ENCODE measurements around the gene GSK3A.
A peak's percentile ranks its signal among the peaks of the same experiment; 100 is the strongest.

The GSK3A gene

GRCh38 chr19:42207767-42208271 is 34.6 kb downstream of the GSK3A start:
- H3K14ac ChIP-seq (ENCODE audit: low read length in 2 of 2), result no peak overlapping the region
- peaks cover 48% of the 10 kb centered on the region for H3K79me1 ChIP-seq (replicated peaks; ENCODE audit: low read length, poor library complexity, severe bottlenecking)
- H3K4ac ChIP-seq (ENCODE audit: low read depth in 1 of 2, low read length in 2 of 2), result peak overlapping the region in 1 of 2 experiments; percentile 47
- H3K4me2 ChIP-seq (ENCODE audit: low read length, poor library complexity, severe bottlenecking), result no peak overlapping the region
- no peak overlapping the region for H2AFZ ChIP-seq (ENCODE audit: low read depth, low read length)
- DNase-seq, result peak; percentile 89
- WGBS, result 47% methylated on average over 6 of the region's 6 CpGs
- no peak overlapping the region for H2BK5ac ChIP-seq (ENCODE audit: low read depth, low read length, poor library complexity, severe bottlenecking)
- H3K4me1 ChIP-seq (ENCODE audit: control insufficient read depth, insufficient read depth, low read depth, low read length), result peaks cover 20% of the 10 kb centered on the region
- no peak overlapping the region for H4K91ac ChIP-seq (ENCODE audit: low read length)
- H2BK15ac ChIP-seq (ENCODE audit: low read depth, poor library complexity, severe bottlenecking), result no peak overlapping the region
- peak overlapping the region; percentile 3 to 16 for H3K18ac ChIP-seq (ENCODE audit: low read depth in 1 of 2, low read length in 2 of 2)
- H2BK120ac ChIP-seq (ENCODE audit: low read depth, low read length), result no peak overlapping the region
- H3K9me3 ChIP-seq (ENCODE audit: control insufficient read depth, low read length), result no peaks in the 10 kb centered on the region
- peak overlapping the region; percentile 9 for H3K27ac ChIP-seq (ENCODE audit: low read length, poor library complexity, severe bottlenecking)
- H3K36me3 ChIP-seq (ENCODE audit: control insufficient read depth in 1 of 2, insufficient read depth in 2 of 2, low read depth in 1 of 2, low read length in 2 of 2), result peaks cover 70 to 75% of the 10 kb centered on the region in 2 experiments
- H2AK5ac ChIP-seq (ENCODE audit: low read length, severe bottlenecking), result no peak overlapping the region
- peak overlapping the region; percentile 8 for H4K8ac ChIP-seq (ENCODE audit: low read length)
- H3K27me3 ChIP-seq (ENCODE audit: control insufficient read depth in 1 of 2, insufficient read depth in 1 of 2, low read length in 2 of 2), result no peaks in the 10 kb centered on the region
- no peak overlapping the region for H3K9ac ChIP-seq (ENCODE audit: low read length)
- peak overlapping the region in 1 of 2 experiments; percentile 16 for H3K23ac ChIP-seq (ENCODE audit: low read length in 2 of 2)
- peak overlapping the region; percentile 51 for H2BK12ac ChIP-seq (ENCODE audit: low read length in 2 of 2)
- H3K4me3 ChIP-seq (ENCODE audit: insufficient read depth in 1 of 2, low read depth in 1 of 2, low read length in 2 of 2), result no peak overlapping the region

DNA sequence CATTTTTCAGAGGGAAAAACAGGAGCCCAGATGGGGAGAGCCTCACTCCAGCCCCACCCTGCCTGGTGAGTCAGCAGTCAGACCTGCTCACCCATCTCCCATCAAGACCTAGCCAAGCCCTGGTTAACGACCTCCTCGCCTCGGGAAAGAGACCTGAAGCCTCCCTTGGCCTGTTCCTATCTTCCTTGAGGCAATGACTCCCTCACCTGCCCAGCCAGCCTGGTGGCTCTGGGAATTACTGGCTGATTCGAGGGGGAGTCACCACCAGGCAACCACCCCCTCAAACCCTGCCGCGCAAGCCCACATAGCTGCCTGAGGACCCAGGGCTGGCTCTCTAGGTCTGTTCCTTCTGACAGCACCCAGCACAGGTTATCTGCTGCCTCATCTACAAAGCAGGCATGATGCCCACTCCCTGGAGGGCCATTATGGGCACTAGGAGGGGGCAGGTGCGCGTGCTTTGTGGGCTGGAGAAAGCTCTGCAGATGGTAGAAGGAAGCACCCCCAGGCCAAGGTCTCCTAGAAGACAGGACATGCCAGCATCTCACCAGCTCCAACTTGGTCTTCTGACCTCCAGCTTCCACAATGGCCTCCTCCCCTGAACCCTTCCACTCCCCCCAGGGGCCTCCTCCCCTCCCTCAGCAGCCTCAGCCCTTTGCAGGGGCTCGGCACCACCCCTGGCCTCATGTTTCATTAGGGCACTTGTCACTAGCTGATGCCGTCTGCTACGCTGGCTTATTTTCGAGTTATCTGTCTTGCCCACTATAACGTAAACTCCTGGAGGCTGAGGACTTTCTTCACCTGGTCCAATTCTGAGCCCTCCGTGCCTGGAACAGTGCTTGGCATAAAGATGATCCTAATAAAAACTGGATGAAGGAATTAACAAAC is 35.3 kb downstream of the GSK3A start:
- H3K36me3 ChIP-seq (ENCODE audit: control insufficient read depth in 1 of 2, insufficient read depth in 2 of 2, low read depth in 1 of 2, low read length in 2 of 2), result peaks cover 71 to 75% of the 10 kb centered on the region in 2 experiments
- WGBS, result 55% methylated on average over 13 of the region's 14 CpGs

DNA sequence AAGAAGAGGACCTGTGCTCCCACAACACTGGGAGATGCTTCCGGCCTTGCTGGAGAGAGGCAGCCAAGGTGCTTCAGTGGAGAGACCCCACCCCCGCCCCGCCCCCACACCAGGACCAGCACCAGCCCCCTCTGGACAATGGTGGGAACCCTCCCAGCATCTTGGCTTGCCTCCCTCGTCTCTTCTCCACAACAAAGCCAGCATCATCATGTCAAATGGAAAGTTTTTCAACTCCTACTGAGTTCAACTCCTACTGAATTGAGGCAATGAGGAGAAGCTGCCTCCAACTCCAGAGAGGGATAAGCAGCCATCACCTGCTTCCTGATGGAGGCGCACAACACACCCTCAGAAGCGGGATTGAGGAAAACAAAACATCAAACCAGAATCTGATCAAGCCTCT is 37.7 kb downstream of the GSK3A start:
- H3K23ac ChIP-seq (ENCODE audit: low read length in 2 of 2), result no peak overlapping the region
- no peak for DNase-seq
- no peak overlapping the region for H3K4me2 ChIP-seq (ENCODE audit: low read length, poor library complexity, severe bottlenecking)
- H2BK12ac ChIP-seq (ENCODE audit: low read length in 2 of 2), result no peak overlapping the region
- no peaks in the 10 kb centered on the region for H3K27me3 ChIP-seq (ENCODE audit: control insufficient read depth in 1 of 2, insufficient read depth in 1 of 2, low read length in 2 of 2)
- H3K27ac ChIP-seq (ENCODE audit: low read length, poor library complexity, severe bottlenecking), result no peak overlapping the region
- no peak overlapping the region for H2BK120ac ChIP-seq (ENCODE audit: low read depth, low read length)
- peak overlapping the region; percentile 8 for H3K9ac ChIP-seq (ENCODE audit: low read length)
- H3K4me1 ChIP-seq (ENCODE audit: control insufficient read depth, insufficient read depth, low read depth, low read length), result peaks cover 22% of the 10 kb centered on the region
- no peak overlapping the region for H2AFZ ChIP-seq (ENCODE audit: low read depth, low read length)
- no peak overlapping the region for H4K91ac ChIP-seq (ENCODE audit: low read length)
- H3K36me3 ChIP-seq (ENCODE audit: control insufficient read depth in 1 of 2, insufficient read depth in 2 of 2, low read depth in 1 of 2, low read length in 2 of 2), result peaks cover 89% of the 10 kb centered on the region in 2 experiments
- no peaks in the 10 kb centered on the region for H3K9me3 ChIP-seq (ENCODE audit: control insufficient read depth, low read length)
- WGBS, result 93% methylated on average over 5 of the region's 6 CpGs
- H3K14ac ChIP-seq (ENCODE audit: low read length in 2 of 2), result no peak overlapping the region
- no peak overlapping the region for H2BK15ac ChIP-seq (ENCODE audit: low read depth, poor library complexity, severe bottlenecking)
- H3K18ac ChIP-seq (ENCODE audit: low read depth in 1 of 2, low read length in 2 of 2), result no peak overlapping the region
- no peak overlapping the region for H2BK5ac ChIP-seq (ENCODE audit: low read depth, low read length, poor library complexity, severe bottlenecking)
- H4K8ac ChIP-seq (ENCODE audit: low read length), result no peak overlapping the region
- H3K4me3 ChIP-seq (ENCODE audit: insufficient read depth in 1 of 2, low read depth in 1 of 2, low read length in 2 of 2), result no peak overlapping the region
- peaks cover 67% of the 10 kb centered on the region for H3K79me1 ChIP-seq (replicated peaks; ENCODE audit: low read length, poor library complexity, severe bottlenecking)
- H2AK5ac ChIP-seq (ENCODE audit: low read length, severe bottlenecking), result no peak overlapping the region
- H3K4ac ChIP-seq (ENCODE audit: low read depth in 1 of 2, low read length in 2 of 2), result no peak overlapping the region

More for the DNA sequence above, 35.3 kb downstream of the GSK3A start:
- H2BK15ac ChIP-seq (ENCODE audit: low read depth, poor library complexity, severe bottlenecking), result no peak overlapping the region
- H2BK5ac ChIP-seq (ENCODE audit: low read depth, low read length, poor library complexity, severe bottlenecking), result no peak overlapping the region
- H3K14ac ChIP-seq (ENCODE audit: low read length in 2 of 2), result no peak overlapping the region
- H3K9ac ChIP-seq (ENCODE audit: low read length), result peak overlapping the region; percentile 60
- peaks cover 51% of the 10 kb centered on the region for H3K79me1 ChIP-seq (replicated peaks; ENCODE audit: low read length, poor library complexity, severe bottlenecking)
- no peak overlapping the region for H2AFZ ChIP-seq (ENCODE audit: low read depth, low read length)
- no peak overlapping the region for H3K23ac ChIP-seq (ENCODE audit: low read length in 2 of 2)
- H3K9me3 ChIP-seq (ENCODE audit: control insufficient read depth, low read length), result no peaks in the 10 kb centered on the region
- H3K4ac ChIP-seq (ENCODE audit: low read depth in 1 of 2, low read length in 2 of 2), result peak overlapping the region in 1 of 2 experiments; percentile 15
- H3K4me1 ChIP-seq (ENCODE audit: control insufficient read depth, insufficient read depth, low read depth, low read length), result peaks cover 20% of the 10 kb centered on the region
- H4K8ac ChIP-seq (ENCODE audit: low read length), result peak overlapping the region; percentile 35
- peak; percentile 26 for DNase-seq
- peak overlapping the region; percentile 12 for H4K91ac ChIP-seq (ENCODE audit: low read length)
- no peak overlapping the region for H3K4me2 ChIP-seq (ENCODE audit: low read length, poor library complexity, severe bottlenecking)
- H2AK5ac ChIP-seq (ENCODE audit: low read length, severe bottlenecking), result no peak overlapping the region
- no peak overlapping the region for H3K4me3 ChIP-seq (ENCODE audit: insufficient read depth in 1 of 2, low read depth in 1 of 2, low read length in 2 of 2)
- H2BK12ac ChIP-seq (ENCODE audit: low read length in 2 of 2), result peak overlapping the region; percentile 14 to 91
- peak overlapping the region; percentile 34 to 41 for H3K18ac ChIP-seq (ENCODE audit: low read depth in 1 of 2, low read length in 2 of 2)
- peak overlapping the region; percentile 19 for H2BK120ac ChIP-seq (ENCODE audit: low read depth, low read length)
- no peaks in the 10 kb centered on the region for H3K27me3 ChIP-seq (ENCODE audit: control insufficient read depth in 1 of 2, insufficient read depth in 1 of 2, low read length in 2 of 2)
- H3K27ac ChIP-seq (ENCODE audit: low read length, poor library complexity, severe bottlenecking), result peak overlapping the region; percentile 9

GRCh38 chr19:42203700-42204099 is 38.7 kb downstream of the GSK3A start:
- Histone ChIP-seq H2BK5ac (ENCODE audit: low read depth, low read length, poor library complexity, severe bottlenecking) (no peak overlapping the region), H3K4me3 (ENCODE audit: insufficient read depth in 1 of 2, low read depth in 1 of 2, low read length in 2 of 2) (no peak overlapping the region), H2BK15ac (ENCODE audit: low read depth, poor library complexity, severe bottlenecking) (no peak overlapping the region), H3K9ac (ENCODE audit: low read length) (no peak overlapping the region), H2AFZ (ENCODE audit: low read depth, low read length) (no peak overlapping the region), H3K9me3 (ENCODE audit: control insufficient read depth, low read length) (no peaks in the 10 kb centered on the region), H3K4ac (ENCODE audit: low read depth in 1 of 2, low read length in 2 of 2) (no peak overlapping the region), H3K23ac (ENCODE audit: low read length in 2 of 2) (no peak overlapping the region), H3K4me2 (ENCODE audit: low read length, poor library complexity, severe bottlenecking) (no peak overlapping the region), H2BK120ac (ENCODE audit: low read depth, low read length) (no peak overlapping the region), H3K79me1 (replicated peaks; ENCODE audit: low read length, poor library complexity, severe bottlenecking) (peaks cover 71% of the 10 kb centered on the region), H3K36me3 (ENCODE audit: control insufficient read depth in 1 of 2, insufficient read depth in 2 of 2, low read depth in 1 of 2, low read length in 2 of 2) (peaks cover 89% of the 10 kb centered on the region in 2 experiments), H3K14ac (ENCODE audit: low read length in 2 of 2) (no peak overlapping the region), H3K4me1 (ENCODE audit: control insufficient read depth, insufficient read depth, low read depth, low read length) (peaks cover 31% of the 10 kb centered on the region), H3K27ac (ENCODE audit: low read length, poor library complexity, severe bottlenecking) (no peak overlapping the region), H2BK12ac (ENCODE audit: low read length in 2 of 2) (no peak overlapping the region), H3K27me3 (ENCODE audit: control insufficient read depth in 1 of 2, insufficient read depth in 1 of 2, low read length in 2 of 2) (no peaks in the 10 kb centered on the region), H4K91ac (ENCODE audit: low read length) (no peak overlapping the region), H4K8ac (ENCODE audit: low read length) (no peak overlapping the region), H3K18ac (ENCODE audit: low read depth in 1 of 2, low read length in 2 of 2) (no peak overlapping the region), H2AK5ac (ENCODE audit: low read length, severe bottlenecking) (no peak overlapping the region)
- DNase-seq, result no peak
- 94% methylated on average over 2 of the region's 2 CpGs for WGBS
